HG02943 (cell line): Measurements from ENCODE around the gene MAB21L1.

Experiments
- ATAC-seq: cut with Tn5 transposase; IDR thresholded peaks from one replicate; pipeline ENCODE4 v1.9.1; 2021; ENCODE audit warnings: mild to moderate bottlenecking, low read depth, moderate library complexity; ENCODE audit not compliant: unreplicated experiment

The MAB21L1 gene

GRCh38 chr13:35475960-35476943, at the start of gene MAB21L1:
Gene MAB21L1 (minus strand): TSS chr13:35476689. CDS start chr13:35476138, 551 bp downstream.
- ATAC-seq, result no peak

DNA sequence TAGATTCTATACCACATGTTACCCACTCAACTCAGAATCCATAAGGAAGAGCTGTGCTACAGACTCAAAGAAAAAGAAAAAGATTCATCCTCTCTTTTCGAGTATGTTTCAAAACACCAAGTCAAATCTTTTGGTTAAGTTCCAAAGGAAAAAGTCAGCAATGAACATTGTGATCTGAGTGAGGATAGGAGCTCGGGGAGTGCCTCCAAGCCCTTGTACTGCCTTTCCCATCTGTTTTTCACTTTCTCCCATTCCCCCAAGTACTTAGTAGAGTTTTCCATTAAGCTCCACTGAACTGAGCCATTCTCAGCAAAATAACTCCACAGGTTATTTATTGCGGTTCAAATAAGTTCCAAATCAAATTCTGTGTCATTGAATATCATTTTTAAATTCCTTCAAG, 47.7 kb upstream of the MAB21L1 start:
- ATAC-seq, result no peak

DNA sequence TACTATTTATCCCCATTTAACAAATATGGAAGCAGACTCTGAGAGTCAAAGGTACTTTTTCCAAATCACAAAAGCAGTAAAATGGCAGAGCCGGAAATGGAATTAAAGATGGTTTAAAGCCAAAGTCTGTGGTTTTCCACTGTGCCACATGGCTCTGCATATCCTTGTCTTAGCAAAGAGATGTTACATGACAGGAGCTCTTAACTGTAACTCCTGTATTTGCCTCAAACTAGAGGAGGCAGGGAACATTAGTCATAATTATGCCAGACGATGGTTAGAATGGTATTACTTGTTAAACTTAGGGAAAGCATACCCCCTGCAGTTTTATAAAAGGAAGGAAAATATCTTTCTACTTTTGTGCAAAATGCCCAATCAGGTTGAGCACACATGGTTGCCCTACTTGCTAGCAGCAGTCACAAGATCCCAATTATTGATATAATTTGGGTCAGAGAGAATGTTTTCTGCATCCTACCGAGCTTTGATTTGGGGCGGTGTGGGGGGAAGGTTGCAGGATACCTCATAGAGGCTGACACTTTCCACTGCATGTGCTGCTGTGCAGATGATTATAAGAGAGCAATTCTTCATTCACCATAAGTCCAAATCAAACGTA, 42.0 kb upstream of the MAB21L1 start:
- ATAC-seq, result no peak

DNA sequence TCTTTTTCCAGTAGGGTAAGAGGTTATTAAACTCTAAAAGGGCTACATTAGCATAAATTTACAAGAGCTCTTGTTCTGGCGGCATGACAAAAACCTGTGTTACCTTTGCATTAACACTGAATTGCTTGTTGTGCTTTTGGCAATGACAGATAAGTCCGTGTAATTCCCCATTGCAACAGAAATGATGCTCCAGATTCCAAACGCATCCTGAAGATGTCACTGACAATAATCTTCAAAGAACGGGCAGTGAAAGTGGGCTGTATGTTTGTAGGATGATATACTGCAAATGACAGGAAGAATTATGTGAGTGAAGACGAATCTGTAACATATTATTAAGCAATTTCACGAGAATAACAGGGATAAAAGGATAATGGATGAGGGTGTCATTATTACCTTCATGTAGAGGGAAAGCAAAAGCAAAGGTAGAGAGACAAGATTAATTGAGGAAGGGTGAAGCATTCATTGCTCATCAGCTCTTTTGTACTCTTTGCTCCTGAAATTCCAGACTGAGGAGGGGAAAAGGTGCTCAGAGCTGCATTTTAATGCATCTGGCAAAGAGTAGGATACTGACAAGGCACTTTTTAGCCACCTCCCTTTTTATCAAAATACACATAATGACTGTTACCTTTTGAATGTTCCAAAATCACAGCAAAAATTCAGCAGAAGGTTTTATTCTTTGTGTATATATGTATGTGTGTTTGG, 38.5 kb upstream of the MAB21L1 start:
- ATAC-seq, result no peak

DNA sequence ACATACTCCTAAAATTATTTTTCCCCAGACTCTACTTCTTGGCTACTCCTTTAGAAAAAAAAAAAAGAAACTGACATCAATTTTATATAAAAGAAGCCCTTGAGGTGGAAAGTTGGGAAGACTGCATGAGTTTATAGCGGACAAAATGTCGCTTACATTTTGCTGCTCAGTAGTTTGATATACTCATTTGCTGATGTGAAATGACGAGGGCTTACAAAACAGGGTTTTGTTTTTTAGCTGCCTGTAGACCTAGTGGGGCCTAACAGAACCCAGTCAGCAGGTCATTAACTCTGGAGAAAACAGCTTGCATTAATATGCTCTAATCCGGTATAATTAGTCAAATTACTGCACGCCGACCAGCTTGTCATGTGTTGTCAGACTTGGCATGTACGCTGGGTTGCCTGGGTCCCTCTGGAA, 37.6 kb upstream of the MAB21L1 start:
- no peak for ATAC-seq

DNA sequence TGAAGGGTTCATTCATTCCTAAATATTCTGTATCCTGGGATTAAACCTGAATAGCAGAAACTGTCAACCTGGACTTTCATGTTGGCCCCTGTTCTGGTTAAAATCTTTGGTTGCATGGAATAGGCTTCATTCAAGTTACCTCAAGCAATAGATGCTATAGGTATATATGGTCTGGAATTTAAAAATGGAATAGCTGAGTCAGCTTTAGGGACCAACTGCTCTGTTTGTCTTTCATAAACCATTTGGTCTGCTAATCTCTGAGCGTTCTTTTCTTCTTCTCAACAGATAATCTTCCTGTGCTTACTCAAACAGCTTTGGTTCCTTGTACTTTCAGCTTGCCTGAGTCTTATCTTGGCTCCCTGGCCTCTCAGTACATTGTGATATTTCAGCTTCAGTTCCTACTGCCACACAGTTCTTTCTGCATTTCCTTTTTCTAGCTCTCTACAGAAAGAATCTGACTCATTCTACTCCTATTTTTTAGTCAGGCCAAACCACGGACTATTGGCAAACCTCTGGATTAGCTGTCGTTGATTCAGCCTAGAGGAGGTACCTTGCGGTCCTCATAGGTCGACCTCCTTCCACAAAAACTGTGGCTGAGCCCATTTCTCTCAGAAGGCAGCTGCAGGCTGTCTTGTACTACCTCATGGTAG, 35.9 kb upstream of the MAB21L1 start:
- ATAC-seq, result no peak

- ATAC-seq, result no peak
These were observed 26.0 kb upstream of the MAB21L1 start for GRCh38 chr13:35502456-35502855.

DNA sequence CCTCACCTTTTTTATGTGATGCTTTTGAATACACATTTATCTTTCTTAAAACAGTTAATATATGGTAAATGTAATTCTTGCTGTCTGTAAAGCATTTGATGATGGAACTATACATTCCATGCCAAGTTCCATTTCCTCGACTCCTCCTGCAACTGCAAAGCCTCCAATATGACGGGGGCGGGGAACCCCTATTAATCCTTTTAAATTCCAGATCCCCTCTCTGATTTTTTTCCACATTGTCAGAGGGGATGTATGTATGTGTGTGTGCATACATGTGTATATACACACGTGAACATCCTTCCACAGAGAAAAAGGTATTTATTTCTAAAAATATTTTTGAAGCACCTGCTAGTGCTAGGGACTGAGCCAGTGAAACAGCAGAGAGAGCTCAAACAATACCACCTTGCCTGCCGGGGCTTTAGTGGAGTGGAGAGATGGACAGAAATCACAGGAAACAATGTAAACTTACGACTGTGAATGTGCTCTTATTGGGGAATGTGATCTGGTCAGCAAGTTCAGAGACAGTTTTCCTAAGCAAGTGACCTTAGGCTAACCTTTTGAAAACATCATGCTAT, 25.3 kb upstream of the MAB21L1 start:
- ATAC-seq, result no peak

DNA sequence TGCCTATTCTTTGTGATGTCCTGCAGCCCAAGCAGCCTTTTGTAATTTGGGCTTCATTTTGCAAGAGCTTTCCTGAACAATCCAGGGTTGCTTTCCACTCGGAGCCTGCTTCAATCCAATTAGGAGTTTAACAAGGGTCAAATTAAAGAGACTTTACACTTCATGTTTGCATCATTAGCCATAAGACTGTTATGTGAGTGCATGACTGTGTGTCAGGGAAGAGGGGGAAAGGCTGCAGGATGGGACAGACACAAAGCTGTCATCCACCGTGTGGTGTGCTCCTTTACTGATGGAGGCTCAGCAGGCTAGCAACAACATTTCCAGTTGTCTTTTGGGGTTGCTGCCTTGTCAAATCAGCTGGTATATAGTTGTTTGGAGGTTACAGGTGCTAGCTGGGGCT, 23.7 kb upstream of the MAB21L1 start:
- ATAC-seq, result no peak

- ATAC-seq, result no peak
These were observed 23.2 kb upstream of the MAB21L1 start for GRCh38 chr13:35499676-35500075.

DNA sequence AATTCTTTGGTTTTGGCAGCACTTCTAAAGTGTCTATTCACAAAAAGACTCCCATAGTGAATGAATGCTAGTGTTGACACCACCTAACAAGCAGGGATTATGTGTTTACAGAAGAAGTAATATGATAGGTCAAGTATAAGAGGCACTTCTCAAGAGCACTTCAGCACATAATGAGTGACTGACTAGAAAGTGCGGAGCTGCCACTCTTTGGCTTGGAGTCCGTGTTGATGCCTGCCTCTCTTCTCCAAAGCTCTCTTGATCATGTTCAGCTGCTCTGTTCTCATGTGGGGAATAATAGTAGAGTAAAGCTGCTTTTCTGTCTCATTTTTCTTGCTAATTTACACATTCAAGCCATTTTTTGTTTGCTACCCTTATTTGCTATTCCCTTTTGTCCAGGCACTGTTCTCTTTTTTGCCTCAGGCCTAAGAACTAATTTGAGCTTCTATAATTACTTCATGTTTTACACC, 22.7 kb upstream of the MAB21L1 start:
- no peak for ATAC-seq

- no peak for ATAC-seq
These were observed 21.7 kb upstream of the MAB21L1 start for GRCh38 chr13:35498231-35498630.

DNA sequence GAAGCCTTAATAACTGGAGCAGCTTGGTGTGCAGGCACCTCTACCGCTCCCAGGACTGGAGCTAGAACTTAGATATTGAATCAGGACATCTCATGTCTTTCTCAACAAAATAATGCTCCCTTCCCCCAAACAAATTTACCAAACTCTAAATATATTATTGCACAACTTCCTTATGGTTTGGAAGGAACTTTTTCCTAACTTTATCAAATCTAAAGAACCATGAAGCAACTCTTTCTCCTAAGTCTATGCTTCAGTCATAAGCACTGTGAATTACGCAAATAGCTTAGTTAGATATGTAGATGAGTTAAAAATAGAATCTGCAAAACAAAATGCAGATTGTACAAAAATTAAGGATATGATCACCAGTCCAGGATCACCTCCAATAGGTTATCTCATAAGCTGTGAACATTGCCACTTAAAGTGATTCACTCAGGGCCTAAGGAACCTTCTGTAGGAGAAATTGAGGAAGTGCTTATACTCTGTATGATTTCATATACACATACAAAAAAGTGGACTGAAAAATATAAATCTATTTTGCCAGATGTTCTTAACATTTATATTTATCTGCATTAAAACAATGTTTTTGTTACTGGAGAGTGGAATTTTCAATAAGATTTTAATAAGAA, 20.4 kb upstream of the MAB21L1 start:
- no peak for ATAC-seq

DNA sequence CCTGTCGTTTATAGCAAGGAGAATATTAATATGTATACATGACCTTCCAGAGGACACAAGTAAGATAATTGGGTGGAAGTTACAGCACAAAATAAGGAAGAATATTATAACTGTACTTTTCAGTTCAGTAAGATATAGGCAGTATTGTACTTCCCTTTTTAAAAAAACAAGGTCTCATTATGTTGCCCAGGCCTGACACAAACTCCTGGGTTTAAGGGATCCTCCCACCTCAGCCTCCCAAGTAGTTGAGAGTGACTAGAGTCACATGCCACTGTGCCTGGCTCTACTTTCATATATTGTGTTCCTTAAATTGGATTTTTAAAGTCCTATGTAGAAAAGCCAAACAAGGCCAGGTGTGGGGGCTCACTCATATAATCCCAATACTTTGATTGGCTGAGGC, 19.5 kb upstream of the MAB21L1 start:
- no peak for ATAC-seq

GRCh38 chr13:35489050-35489449, 12.6 kb upstream of the MAB21L1 start:
- no peak for ATAC-seq

- no peak for ATAC-seq
These were observed 8.9 kb upstream of the MAB21L1 start for GRCh38 chr13:35485424-35485823.

- no peak for ATAC-seq
These were observed 7.9 kb upstream of the MAB21L1 start for GRCh38 chr13:35484384-35484783.

- no peak for ATAC-seq
These were observed 7.3 kb upstream of the MAB21L1 start for GRCh38 chr13:35483761-35484160.

DNA sequence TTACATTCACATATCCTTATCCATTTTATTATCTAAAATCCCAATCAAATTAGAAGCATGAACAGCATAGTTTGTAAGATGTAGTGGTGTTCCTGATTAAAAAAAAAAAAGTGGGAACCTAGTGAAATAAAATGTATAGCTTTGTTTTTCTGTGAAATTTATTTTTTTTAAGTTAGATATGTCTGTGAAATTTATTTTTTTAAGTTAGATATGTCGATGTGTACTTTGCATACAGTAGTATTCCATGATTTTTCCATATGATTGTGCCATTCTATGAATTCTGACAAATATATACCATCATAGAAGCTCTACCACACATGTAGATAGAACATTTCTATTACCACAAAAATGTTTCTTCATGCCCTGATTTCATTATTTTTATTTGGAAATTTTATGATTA, 6.0 kb upstream of the MAB21L1 start:
- no peak for ATAC-seq

- ATAC-seq, result no peak
These were observed 5.3 kb upstream of the MAB21L1 start for GRCh38 chr13:35481777-35482176.
